HepG2 (cell line): ENCODE results near the gene TRPV4. TPM values are rescaled to one million over a fixed set of nuclear protein-coding genes. Genes with fewer than 3 reads are reported as not detected.

ENCODE experiments used
- CEBPB ChIP-seq: IDR thresholded peaks from 2 replicates; pipeline ENCODE4 v1.6.1; 2011; ENCODE audit warnings: low read depth, low read length, improper control_type of control experiment, borderline replicate concordance
- CREM ChIP-seq, 2 experiments: sonication (generic) in 1 of 2; formaldehyde crosslinking in 1 of 2; IDR thresholded peaks; 2 replicates each; pipeline versions ENCODE4 v1.4.0 to v1.6.1; 2016 to 2020; ENCODE audit warnings: antibody characterized with exemption in 1 of 2, mild to moderate bottlenecking in 1 of 2, missing genetic modification reagents in 1 of 2
- GATAD1 ChIP-seq: IDR thresholded peaks from 2 replicates; pipeline ENCODE4 v1.6.1; 2016; ENCODE audit warnings: missing genetic modification reagents, missing compliant biosample characterization
- HBP1 ChIP-seq: IDR thresholded peaks from 2 replicates; pipeline ENCODE4 v1.6.1; 2016; ENCODE audit warnings: low read depth, control low read depth
- HMG20A ChIP-seq: IDR thresholded peaks from 2 replicates; pipeline ENCODE4 v1.6.1; 2016; ENCODE audit warnings: borderline replicate concordance
- MIXL1 ChIP-seq: IDR thresholded peaks from 2 replicates; pipeline ENCODE4 v1.6.1; 2016
- NFKB2 ChIP-seq: sonication (generic); formaldehyde crosslinking; IDR thresholded peaks from 2 replicates; pipeline ENCODE4 v1.4.0; 2020; ENCODE audit warnings: missing genetic modification reagents, borderline replicate concordance
- PPARG ChIP-seq: conservative IDR thresholded peaks from 2 replicates; pipeline ENCODE4 v1.6.1; 2016; ENCODE audit warnings: missing biosample characterization, missing genetic modification reagents
- RXRB ChIP-seq: IDR thresholded peaks from 2 replicates; pipeline ENCODE4 v1.6.1; 2016; ENCODE audit warnings: borderline replicate concordance, missing genetic modification reagents, missing compliant biosample characterization
- TEAD3 ChIP-seq: optimal IDR thresholded peaks from 2 replicates; pipeline ENCODE3; 2016; ENCODE audit warnings: borderline replicate concordance
- THAP11 ChIP-seq: IDR thresholded peaks from 2 replicates; pipeline ENCODE4 v1.6.1; 2016; ENCODE audit warnings: missing biosample characterization, missing genetic modification reagents
- ZBTB21 ChIP-seq: sonication (generic); formaldehyde crosslinking; IDR thresholded peaks from 2 replicates; pipeline ENCODE4 v1.4.0; 2020; ENCODE audit warnings: missing genetic modification reagents
- ZBTB33 ChIP-seq: sonication (generic); formaldehyde crosslinking; IDR thresholded peaks from 2 replicates; pipeline ENCODE4 v1.4.0; 2020; ENCODE audit warnings: missing genetic modification reagents
- ZFP36L1 ChIP-seq: sonication (generic); formaldehyde crosslinking; IDR thresholded peaks from 2 replicates; pipeline ENCODE4 v1.8.0; 2022; ENCODE audit warnings: mild to moderate bottlenecking, missing genetic modification reagents, moderate library complexity
- ZNF232 ChIP-seq: sonication (generic); formaldehyde crosslinking; IDR thresholded peaks from 2 replicates; pipeline ENCODE4 v1.4.0; 2020; ENCODE audit warnings: missing genetic modification reagents, borderline replicate concordance
- ZNF598 ChIP-seq: sonication (generic); formaldehyde crosslinking; IDR thresholded peaks from 2 replicates; pipeline ENCODE4 v1.5.1; 2020; ENCODE audit warnings: mild to moderate bottlenecking, missing genetic modification reagents, borderline replicate concordance
- polyA plus RNA-seq, 8 experiments: library from polyadenylated mRNA; depleted of rRNA in 3 of 8; stranded (reverse) in 7 of 8; unstranded in 1 of 8; fragments of >200 nt; fragmentation: Illumina TruSeq in 4 of 8; extraction: Trizol in 4 of 8; gene quantifications; 2 replicates each; pipeline versions ENCODE4 v1.2.1 to v1.2.3, GENCODE V29; 2011 to 2016; ENCODE audit warnings: low read depth in 4 of 8, missing spikeins in 1 of 8, mixed read lengths in 1 of 8; ENCODE audit not compliant: insufficient read depth in 1 of 8
- total RNA-seq, 5 experiments: library from RNA; depleted of rRNA; stranded (reverse); fragments of >200 nt; fragmentation: Illumina TruSeq; extraction: Trizol; gene quantifications; 2 replicates each; pipeline ENCODE4 v1.2.3, GENCODE V29; 2016; ENCODE audit warnings: low read depth in 1 of 5
- TF ChIP-seq, protein P1 (sequence below): sonication (generic); formaldehyde crosslinking; IDR thresholded peaks from 2 replicates; pipeline ENCODE4 v1.5.0; 2020; ENCODE audit warnings: mild to moderate bottlenecking, missing genetic modification reagents, moderate library complexity
- TF ChIP-seq, protein P2 (sequence below): sonication (generic); formaldehyde crosslinking; IDR thresholded peaks from 2 replicates; pipeline ENCODE4 v1.4.0; 2020; ENCODE audit warnings: mild to moderate bottlenecking, missing genetic modification reagents, borderline replicate concordance
- TF ChIP-seq, protein P3 (sequence below): sonication (generic); formaldehyde crosslinking; IDR thresholded peaks from 2 replicates; pipeline ENCODE4 v1.4.0; 2020; ENCODE audit warnings: missing genetic modification reagents

The TRPV4 gene
- total and polyA plus RNA-seq, 2 of the 13 experiments (the other 11 are each of a cell fraction or from before 2014, with no cell fraction given): 0.66 to 4.7 TPM

DNA sequence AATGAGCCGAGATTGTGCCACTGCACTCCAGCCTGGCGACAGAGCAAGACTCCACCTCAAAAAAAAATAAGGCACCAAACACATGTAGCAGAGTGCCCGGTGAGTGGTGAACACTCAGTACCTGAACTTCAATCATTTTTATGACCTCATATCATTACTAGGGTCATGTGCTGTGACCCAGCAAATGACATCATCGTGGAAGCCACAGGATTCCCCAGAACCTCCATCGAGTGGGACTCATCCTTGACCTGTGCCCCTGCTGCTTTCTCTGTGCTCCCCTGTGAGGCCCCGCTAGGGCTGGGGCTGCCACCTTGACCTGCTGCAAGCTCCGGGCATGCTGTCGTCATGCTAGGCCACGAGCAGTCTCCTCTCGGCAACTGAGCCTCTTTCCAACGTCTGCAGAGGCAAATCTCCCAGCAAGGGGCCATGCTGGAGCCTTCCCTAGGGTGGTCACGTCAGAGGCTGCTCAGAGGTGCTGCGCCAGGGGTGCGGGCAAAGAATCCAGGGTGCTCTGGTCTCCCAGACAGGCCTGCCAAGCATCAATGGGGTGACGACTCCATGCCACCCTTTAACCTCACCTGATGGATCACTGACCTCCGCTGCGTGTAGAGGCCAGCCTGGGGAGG is 28.6 kb upstream of the TRPV4 start (continued):
- no peak for TF ChIP-seq HBP1 (CRISPR knock-in tag)
- 0 out of 2 replicates have a peak, but pooled peaks have one; percentile 26 for TF ChIP-seq CEBPB
- TF ChIP-seq RXRB (CRISPR knock-in tag): peak; percentile 87
- TF ChIP-seq ZFP36L1 (CRISPR knock-in tag): 0 out of 2 replicates have a peak, but pooled peaks have one; percentile 10
- peak; percentile 20; the same call in 1 of the 2 replicates for TF ChIP-seq ZNF232
- TF ChIP-seq THAP11 (CRISPR knock-in tag): peak; percentile 59; the same call in 1 of the 2 replicates
- TF ChIP-seq, protein P1, sequence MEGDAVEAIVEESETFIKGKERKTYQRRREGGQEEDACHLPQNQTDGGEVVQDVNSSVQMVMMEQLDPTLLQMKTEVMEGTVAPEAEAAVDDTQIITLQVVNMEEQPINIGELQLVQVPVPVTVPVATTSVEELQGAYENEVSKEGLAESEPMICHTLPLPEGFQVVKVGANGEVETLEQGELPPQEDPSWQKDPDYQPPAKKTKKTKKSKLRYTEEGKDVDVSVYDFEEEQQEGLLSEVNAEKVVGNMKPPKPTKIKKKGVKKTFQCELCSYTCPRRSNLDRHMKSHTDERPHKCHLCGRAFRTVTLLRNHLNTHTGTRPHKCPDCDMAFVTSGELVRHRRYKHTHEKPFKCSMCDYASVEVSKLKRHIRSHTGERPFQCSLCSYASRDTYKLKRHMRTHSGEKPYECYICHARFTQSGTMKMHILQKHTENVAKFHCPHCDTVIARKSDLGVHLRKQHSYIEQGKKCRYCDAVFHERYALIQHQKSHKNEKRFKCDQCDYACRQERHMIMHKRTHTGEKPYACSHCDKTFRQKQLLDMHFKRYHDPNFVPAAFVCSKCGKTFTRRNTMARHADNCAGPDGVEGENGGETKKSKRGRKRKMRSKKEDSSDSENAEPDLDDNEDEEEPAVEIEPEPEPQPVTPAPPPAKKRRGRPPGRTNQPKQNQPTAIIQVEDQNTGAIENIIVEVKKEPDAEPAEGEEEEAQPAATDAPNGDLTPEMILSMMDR (CRISPR knock-in tag): 0 out of 2 replicates have a peak, but pooled peaks have one; percentile 11
- peak; percentile 29 for TF ChIP-seq TEAD3 (CRISPR knock-in tag)
- TF ChIP-seq PPARG (CRISPR knock-in tag): 0 out of 2 replicates have a peak, but pooled peaks have one; percentile 35
- peak; percentile 57; the same call in 1 of the 2 replicates for TF ChIP-seq NFKB2 (CRISPR knock-in tag)
- peak; percentile 47; the same call in 1 of the 2 replicates for TF ChIP-seq GATAD1 (CRISPR knock-in tag)
- peak; percentile 75; the same call in 1 of the 2 replicates for TF ChIP-seq ZBTB33
- peak; percentile 75; the same call in 1 of the 2 replicates for TF ChIP-seq HMG20A (CRISPR knock-in tag)
- TF ChIP-seq ZBTB21 (CRISPR knock-in tag): peak; percentile 96
- TF ChIP-seq CREM (IDR thresholded peaks at IDR 0.05): peak; percentile 36; the same call in 1 of the 2 replicates
- TF ChIP-seq CREM (CRISPR knock-in tag; IDR thresholded peaks at IDR 0.05): no peak
- TF ChIP-seq, protein P2, sequence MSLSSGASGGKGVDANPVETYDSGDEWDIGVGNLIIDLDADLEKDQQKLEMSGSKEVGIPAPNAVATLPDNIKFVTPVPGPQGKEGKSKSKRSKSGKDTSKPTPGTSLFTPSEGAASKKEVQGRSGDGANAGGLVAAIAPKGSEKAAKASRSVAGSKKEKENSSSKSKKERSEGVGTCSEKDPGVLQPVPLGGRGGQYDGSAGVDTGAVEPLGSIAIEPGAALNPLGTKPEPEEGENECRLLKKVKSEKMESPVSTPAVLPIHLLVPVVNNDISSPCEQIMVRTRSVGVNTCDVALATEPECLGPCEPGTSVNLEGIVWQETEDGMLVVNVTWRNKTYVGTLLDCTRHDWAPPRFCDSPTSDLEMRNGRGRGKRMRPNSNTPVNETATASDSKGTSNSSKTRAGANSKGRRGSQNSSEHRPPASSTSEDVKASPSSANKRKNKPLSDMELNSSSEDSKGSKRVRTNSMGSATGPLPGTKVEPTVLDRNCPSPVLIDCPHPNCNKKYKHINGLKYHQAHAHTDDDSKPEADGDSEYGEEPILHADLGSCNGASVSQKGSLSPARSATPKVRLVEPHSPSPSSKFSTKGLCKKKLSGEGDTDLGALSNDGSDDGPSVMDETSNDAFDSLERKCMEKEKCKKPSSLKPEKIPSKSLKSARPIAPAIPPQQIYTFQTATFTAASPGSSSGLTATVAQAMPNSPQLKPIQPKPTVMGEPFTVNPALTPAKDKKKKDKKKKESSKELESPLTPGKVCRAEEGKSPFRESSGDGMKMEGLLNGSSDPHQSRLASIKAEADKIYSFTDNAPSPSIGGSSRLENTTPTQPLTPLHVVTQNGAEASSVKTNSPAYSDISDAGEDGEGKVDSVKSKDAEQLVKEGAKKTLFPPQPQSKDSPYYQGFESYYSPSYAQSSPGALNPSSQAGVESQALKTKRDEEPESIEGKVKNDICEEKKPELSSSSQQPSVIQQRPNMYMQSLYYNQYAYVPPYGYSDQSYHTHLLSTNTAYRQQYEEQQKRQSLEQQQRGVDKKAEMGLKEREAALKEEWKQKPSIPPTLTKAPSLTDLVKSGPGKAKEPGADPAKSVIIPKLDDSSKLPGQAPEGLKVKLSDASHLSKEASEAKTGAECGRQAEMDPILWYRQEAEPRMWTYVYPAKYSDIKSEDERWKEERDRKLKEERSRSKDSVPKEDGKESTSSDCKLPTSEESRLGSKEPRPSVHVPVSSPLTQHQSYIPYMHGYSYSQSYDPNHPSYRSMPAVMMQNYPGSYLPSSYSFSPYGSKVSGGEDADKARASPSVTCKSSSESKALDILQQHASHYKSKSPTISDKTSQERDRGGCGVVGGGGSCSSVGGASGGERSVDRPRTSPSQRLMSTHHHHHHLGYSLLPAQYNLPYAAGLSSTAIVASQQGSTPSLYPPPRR: peak; percentile 45; the same call in 1 of the 2 replicates
- no peak for TF ChIP-seq ZNF598
- TF ChIP-seq, protein P3, sequence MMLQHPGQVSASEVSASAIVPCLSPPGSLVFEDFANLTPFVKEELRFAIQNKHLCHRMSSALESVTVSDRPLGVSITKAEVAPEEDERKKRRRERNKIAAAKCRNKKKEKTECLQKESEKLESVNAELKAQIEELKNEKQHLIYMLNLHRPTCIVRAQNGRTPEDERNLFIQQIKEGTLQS (CRISPR knock-in tag): peak; percentile 70; the same call in 1 of the 2 replicates
- TF ChIP-seq MIXL1 (CRISPR knock-in tag): no peak
